Endothelial cell of umbilical vein (primary cell): ENCODE measurements around the gene P2RX1. TPM values are rescaled to one million over a fixed set of nuclear protein-coding genes. Genes with fewer than 3 reads are reported as not detected.

Experiments
- BruUV-seq: library from RNA; stranded (reverse); fragments of 400-500 nt; replicated peaks from 2 replicates; lab custom pipeline; 2021; lab: Mats Ljungman, UMichigan
- CTCF ChIA-PET: fragments of 300-600, 350-600 bp; sonication (Branson Sonifier 250); formaldehyde crosslinking; loops from one replicate; lab custom pipeline; 2021; ENCODE audit warnings: antibody characterized with exemption, inconsistent platforms; lab: Charles Lee
- POLR2A ChIA-PET: fragments of 300-600, 350-600 bp; sonication (Branson Sonifier 250); formaldehyde crosslinking; loops from one replicate; lab custom pipeline; 2021; ENCODE audit warnings: antibody characterized with exemption, inconsistent platforms; lab: Charles Lee
- DNase-seq: peaks from one replicate; pipeline ENCODE4 v3.0.0-alpha.2; 2011; ENCODE audit warnings: low read depth, low spot score
- FAIRE-seq: peaks from 2 replicates; lab custom pipeline; 2011; peaks lifted over from hg19 to GRCh38; lab: Jason Lieb, UNC
- H2AFZ ChIP-seq: 2 replicates; pipeline ENCODE4 v1.6.0; 2012; ENCODE audit warnings: low read depth, low read length, control low read depth, inconsistent platforms
- H3K27ac ChIP-seq: 2 replicates; pipeline ENCODE4 v1.5.1; 2011; ENCODE audit warnings: low read depth, mild to moderate bottlenecking, control low read depth, low read length, moderate library complexity; ENCODE audit not compliant: insufficient read depth
- H3K27me3 ChIP-seq, 2 experiments: 2 replicates each; pipeline versions ENCODE4 v1.6.0 to v1.6.1; 2011; ENCODE audit warnings: low read length in 2 of 2, mixed read lengths in 1 of 2; ENCODE audit not compliant: control insufficient read depth in 2 of 2, insufficient read depth in 2 of 2
- H3K36me3 ChIP-seq, 2 experiments: 2 replicates in 1 of 2; 3 replicates in 1 of 2; pipeline ENCODE4 v1.5.1; 2011; ENCODE audit warnings: low read length in 2 of 2, mild to moderate bottlenecking in 1 of 2, moderate library complexity in 1 of 2; ENCODE audit not compliant: control insufficient read depth in 2 of 2, insufficient read depth in 2 of 2; ENCODE audit errors: extremely low read depth in 1 of 2
- H3K4me1 ChIP-seq: 3 replicates; pipeline ENCODE4 v1.5.1; 2011; ENCODE audit warnings: mild to moderate bottlenecking, low read length; ENCODE audit not compliant: control insufficient read depth, insufficient read depth; ENCODE audit errors: extremely low read depth
- H3K4me2 ChIP-seq: 2 replicates; pipeline ENCODE4 v1.6.1; 2011; ENCODE audit warnings: low read length, control low read depth, mixed read lengths; ENCODE audit not compliant: insufficient read depth
- H3K4me3 ChIP-seq, 3 experiments: fragments of 200-600 bp in 1 of 3; sonication (generic), shearing (Covaris generic) in 1 of 3; replicated peaks in 1 of 3; 2 replicates each; pipeline ENCODE4 v1.5.1; 2011 to 2016; ENCODE audit warnings: control low read depth in 3 of 3, low read length in 3 of 3, mild to moderate bottlenecking in 2 of 3, inconsistent platforms in 1 of 3, low read depth in 1 of 3, moderate library complexity in 1 of 3; ENCODE audit not compliant: insufficient read depth in 1 of 3
- H3K79me2 ChIP-seq: 2 replicates; pipeline ENCODE4 v1.6.0; 2012; ENCODE audit warnings: low read length, inconsistent platforms; ENCODE audit not compliant: control insufficient read depth, insufficient read depth
- H3K9ac ChIP-seq: replicated peaks from 2 replicates; pipeline ENCODE3; 2011; ENCODE audit warnings: low read length, control low read depth; ENCODE audit not compliant: insufficient read depth; ENCODE audit errors: extremely low read depth
- H3K9me1 ChIP-seq: replicated peaks from 3 replicates; pipeline ENCODE4 v1.6.0; 2011; ENCODE audit warnings: mild to moderate bottlenecking, low read length; ENCODE audit not compliant: control insufficient read depth, insufficient read depth; ENCODE audit errors: extremely low read depth
- H3K9me3 ChIP-seq: replicated peaks from 2 replicates; pipeline ENCODE4 v1.5.1; 2012; ENCODE audit warnings: low read length, inconsistent platforms; ENCODE audit not compliant: control insufficient read depth, insufficient read depth
- H4K20me1 ChIP-seq: replicated peaks from 2 replicates; pipeline ENCODE3; 2011; ENCODE audit warnings: mild to moderate bottlenecking, low read length; ENCODE audit not compliant: control insufficient read depth, insufficient read depth; ENCODE audit errors: extremely low read depth
- FOS ChIP-seq: IDR thresholded peaks from 2 replicates; pipeline ENCODE4 v1.6.1; 2011; ENCODE audit warnings: mild to moderate bottlenecking, low read length, moderate library complexity, borderline replicate concordance; ENCODE audit not compliant: insufficient read depth
- GATA2 ChIP-seq: IDR thresholded peaks from 2 replicates; pipeline ENCODE4 v1.7.0; 2011; ENCODE audit warnings: low read depth, mild to moderate bottlenecking, moderate library complexity, mixed read lengths, low read length; ENCODE audit not compliant: insufficient read length, insufficient read depth
- JUN ChIP-seq: IDR thresholded peaks from 2 replicates; pipeline ENCODE4 v1.6.1; 2011; ENCODE audit warnings: borderline replicate concordance, low read depth; ENCODE audit not compliant: insufficient read length, insufficient read depth
- MYC ChIP-seq: IDR thresholded peaks from one replicate; pipeline ENCODE4 v1.6.1; 2011; ENCODE audit warnings: mild to moderate bottlenecking, low read depth, low read length
- POLR2A ChIP-seq: IDR thresholded peaks from 2 replicates; pipeline ENCODE4 v1.6.1; 2012; ENCODE audit warnings: low read depth, mild to moderate bottlenecking, control low read depth, low read length
- POLR2AphosphoS5 ChIP-seq: IDR thresholded peaks from 2 replicates; pipeline ENCODE4 v1.6.1; 2012; ENCODE audit warnings: low read depth, mild to moderate bottlenecking, control low read depth, low read length, moderate library complexity; ENCODE audit not compliant: insufficient read depth
- dilution Hi-C: fragments of 300-500 bp; cut with MboI; formaldehyde crosslinking; loops from one replicate; pipeline ENCODE4 v1.15.0; 2019; ENCODE audit warnings: low sequenced_read_pairs; ENCODE audit not compliant: extremely low pct_ligation_motif_present
- intact Hi-C: fragments of 100-400 bp; cut with micrococcal nuclease; formaldehyde crosslinking; loops from one replicate; pipeline ENCODE4 v1.10.0; 2022
- polyA plus RNA-seq, 4 experiments: library from polyadenylated mRNA; depleted of rRNA in 3 of 4; stranded (reverse) in 3 of 4; unstranded in 1 of 4; fragments of >200 nt; gene quantifications; 2 replicates each; pipeline versions ENCODE4 v1.2.1 to v1.2.3, GENCODE V29; 2011 to 2012; ENCODE audit warnings: missing spikeins in 1 of 4
- total RNA-seq: library from RNA; stranded (reverse); gene quantifications from 2 replicates; pipeline ENCODE4 v1.2.3, GENCODE V29; 2021
- TF ChIP-seq, protein P1 (sequence below), 2 donors: IDR thresholded peaks; 1 replicate in 1 of 2; 2 replicates in 1 of 2; pipeline ENCODE4 v1.5.1; 2011; ENCODE audit warnings: low read length in 2 of 2, mild to moderate bottlenecking in 2 of 2, moderate library complexity in 2 of 2, control low read depth in 1 of 2, inconsistent platforms in 1 of 2, low read depth in 1 of 2; ENCODE audit not compliant: insufficient read depth in 1 of 2; ENCODE audit errors: extremely low read depth in 1 of 2
- TF ChIP-seq, protein P2 (sequence below): IDR thresholded peaks from 2 replicates; pipeline ENCODE4 v1.6.1; 2011; ENCODE audit not compliant: insufficient read depth, insufficient read length

The P2RX1 gene
- total and polyA plus RNA-seq, 2 donors (not counting 3 experiments of a cell fraction or from before 2014, with no cell fraction given) = not detected

DNA sequence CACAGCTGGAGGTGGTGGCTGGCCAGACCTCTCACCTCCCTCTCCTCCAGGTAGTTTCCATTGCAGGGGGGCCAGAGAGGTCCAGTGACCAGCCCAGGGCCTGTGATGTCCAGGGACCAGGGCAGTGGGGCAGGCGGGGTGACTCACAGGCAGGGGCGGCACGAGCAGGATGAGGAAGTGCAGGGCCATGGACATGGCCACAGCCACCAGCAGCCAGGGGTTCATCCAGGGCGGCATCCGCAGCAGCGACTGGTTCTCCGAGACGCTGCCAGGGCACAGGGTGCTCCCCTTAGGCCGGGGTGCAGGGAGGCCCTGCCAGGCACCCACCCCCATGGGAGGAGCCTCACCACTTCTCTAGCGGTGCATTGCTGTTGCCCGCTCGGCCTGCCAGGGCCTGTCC is 12.9 kb upstream of the P2RX1 start:
- intact Hi-C loops = no loop called here
- Histone ChIP-seq H3K79me2 (no peaks in the 10 kb centered on the region), H4K20me1 (no peaks in the 10 kb centered on the region), H3K27ac (no peak overlapping the region), H3K9me1 (no peaks in the 10 kb centered on the region), H3K27me3 (no peaks in the 10 kb centered on the region), H3K9ac (no peak overlapping the region), H3K4me1 (no peaks in the 10 kb centered on the region), H3K4me2 (no peak overlapping the region), H3K36me3 (no peaks in the 10 kb centered on the region), H2AFZ (no peak overlapping the region), H3K4me3 (no peak overlapping the region), H3K9me3 (no peaks in the 10 kb centered on the region)
- dilution Hi-C loops = no loop called here
- CTCF ChIA-PET = interaction anchor here (2.6 kb wide), 1 partner anchor 16 kb away, joined by 17 read pairs; no protein-coding TSS in a partner anchor
- TF ChIP-seq FOS = no peak
- TF ChIP-seq, protein P1, sequence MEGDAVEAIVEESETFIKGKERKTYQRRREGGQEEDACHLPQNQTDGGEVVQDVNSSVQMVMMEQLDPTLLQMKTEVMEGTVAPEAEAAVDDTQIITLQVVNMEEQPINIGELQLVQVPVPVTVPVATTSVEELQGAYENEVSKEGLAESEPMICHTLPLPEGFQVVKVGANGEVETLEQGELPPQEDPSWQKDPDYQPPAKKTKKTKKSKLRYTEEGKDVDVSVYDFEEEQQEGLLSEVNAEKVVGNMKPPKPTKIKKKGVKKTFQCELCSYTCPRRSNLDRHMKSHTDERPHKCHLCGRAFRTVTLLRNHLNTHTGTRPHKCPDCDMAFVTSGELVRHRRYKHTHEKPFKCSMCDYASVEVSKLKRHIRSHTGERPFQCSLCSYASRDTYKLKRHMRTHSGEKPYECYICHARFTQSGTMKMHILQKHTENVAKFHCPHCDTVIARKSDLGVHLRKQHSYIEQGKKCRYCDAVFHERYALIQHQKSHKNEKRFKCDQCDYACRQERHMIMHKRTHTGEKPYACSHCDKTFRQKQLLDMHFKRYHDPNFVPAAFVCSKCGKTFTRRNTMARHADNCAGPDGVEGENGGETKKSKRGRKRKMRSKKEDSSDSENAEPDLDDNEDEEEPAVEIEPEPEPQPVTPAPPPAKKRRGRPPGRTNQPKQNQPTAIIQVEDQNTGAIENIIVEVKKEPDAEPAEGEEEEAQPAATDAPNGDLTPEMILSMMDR (IDR thresholded peaks at IDR 0.05; ENCODE audit: extremely low read depth in 1 of 2, insufficient read depth in 1 of 2, low read depth in 1 of 2, low read length in 2 of 2) = no peak
- TF ChIP-seq MYC = no peak
- POLR2A ChIA-PET = no interaction called here
- BruUV-seq = no TSS peak
- DNase-seq (no peak), FAIRE-seq (no peak)

DNA sequence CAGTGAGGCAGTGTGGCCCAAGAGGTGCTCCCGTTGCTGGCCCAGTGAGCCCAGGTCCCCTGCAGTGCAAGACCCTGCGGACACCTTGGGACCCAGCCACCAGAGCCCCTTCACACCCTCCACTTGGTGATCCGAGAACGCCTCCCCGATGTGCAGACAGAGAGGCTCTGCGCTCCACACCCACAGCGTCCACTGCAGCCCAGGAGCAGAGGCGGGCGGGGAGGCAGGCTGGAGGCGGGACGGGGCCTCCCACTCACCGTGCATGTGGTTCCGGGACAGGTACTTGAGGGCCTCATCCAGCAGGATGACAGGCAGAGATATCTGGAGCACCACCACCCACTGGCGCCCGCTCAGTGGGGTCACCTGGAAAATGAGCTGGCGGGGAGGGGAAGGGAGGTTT is 12.1 kb upstream of the P2RX1 start:
- POLR2A ChIA-PET = no interaction called here
- no TSS peak for BruUV-seq
- dilution Hi-C loops (no loop called here), intact Hi-C loops (no loop called here)
- Histone ChIP-seq H2AFZ (no peak overlapping the region), H3K4me3 (no peak overlapping the region), H3K4me2 (no peak overlapping the region), H3K27me3 (no peaks in the 10 kb centered on the region), H3K4me1 (no peaks in the 10 kb centered on the region), H3K9me1 (no peaks in the 10 kb centered on the region), H4K20me1 (no peaks in the 10 kb centered on the region), H3K9ac (no peak overlapping the region), H3K27ac (no peak overlapping the region), H3K36me3 (no peaks in the 10 kb centered on the region), H3K79me2 (no peaks in the 10 kb centered on the region), H3K9me3 (no peaks in the 10 kb centered on the region)
- CTCF ChIA-PET = interaction anchor here (1.2 to 2.6 kb wide), 2 partner anchors 15 to 20 kb away, joined by 4 to 17 read pairs; no protein-coding TSS in a partner anchor
- DNase-seq (no peak), FAIRE-seq (no peak)
- TF ChIP-seq MYC (no peak), GATA2 (no peak), POLR2AphosphoS5 (no peak), JUN (no peak), FOS (no peak), POLR2A (no peak)
- TF ChIP-seq, protein P1 (IDR thresholded peaks at IDR 0.05; ENCODE audit: extremely low read depth in 1 of 2, insufficient read depth in 1 of 2, low read depth in 1 of 2, low read length in 2 of 2) = no peak
- TF ChIP-seq, protein P2, sequence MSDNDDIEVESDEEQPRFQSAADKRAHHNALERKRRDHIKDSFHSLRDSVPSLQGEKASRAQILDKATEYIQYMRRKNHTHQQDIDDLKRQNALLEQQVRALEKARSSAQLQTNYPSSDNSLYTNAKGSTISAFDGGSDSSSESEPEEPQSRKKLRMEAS = no peak
